Mammary epithelial cell (primary cell): ENCODE data around the gene KRTAP2-3.

Experiments used
- CTCF ChIP-seq, 2 donors: IDR thresholded peaks in 1 of 2; conservative IDR thresholded peaks in 1 of 2; 2 replicates each; pipeline ENCODE4 v1.5.1; 2011 to 2012; ENCODE audit warnings: inconsistent platforms in 2 of 2, low read length in 2 of 2, mild to moderate bottlenecking in 2 of 2, control low read depth in 1 of 2, low read depth in 1 of 2; ENCODE audit not compliant: insufficient read depth in 1 of 2; ENCODE audit errors: extremely low read depth in 1 of 2
- EZH2 ChIP-seq: IDR thresholded peaks from 2 replicates; pipeline ENCODE4 v1.6.1; 2012; ENCODE audit warnings: low read length, inconsistent platforms, borderline replicate concordance

- TF ChIP-seq CTCF (conservative IDR thresholded peaks at IDR 0.05 in 1 of 2, IDR thresholded peaks at IDR 0.05 in 1 of 2; ENCODE audit: extremely low read depth in 1 of 2, insufficient read depth in 1 of 2, low read depth in 1 of 2, low read length in 2 of 2) (no peak), EZH2 (no peak)
These were observed 17.0 kb downstream of the KRTAP2-3 start for GRCh38 chr17:41042953-41043352.
